Activated naive CD4-positive, alpha-beta T cell treated with anti-CD3 and anti-CD28 coated beads, Interleukin-2, amount 10 ng/mL, durations not matched to agents 7 days and 5 days (primary cell): ENCODE measurements around the gene NMBR.

Experiments
- CTCF ChIA-PET: fragments of 350-600 bp; sonication (Branson Sonifier 250); formaldehyde crosslinking; loops from one replicate; lab custom pipeline; 2021; ENCODE audit warnings: antibody characterized with exemption; lab: Charles Lee
- DNase-seq: peaks from one replicate; pipeline ENCODE4 v3.0.0-alpha.2; 2020
- H3K27ac Mint-ChIP-seq: one replicate; pipeline ENCODE4 v1.8.0; 2021; ENCODE audit warnings: mild to moderate bottlenecking, moderate library complexity, mixed read lengths
- H3K27me3 Mint-ChIP-seq: one replicate; pipeline ENCODE4 v1.8.0; 2021; ENCODE audit warnings: mild to moderate bottlenecking, mixed read lengths
- H3K36me3 Mint-ChIP-seq: one replicate; pipeline ENCODE4 v1.8.0; 2021; ENCODE audit warnings: mixed read lengths
- H3K4me1 Mint-ChIP-seq: one replicate; pipeline ENCODE4 v1.8.0; 2021; ENCODE audit warnings: mixed read lengths
- H3K4me3 Mint-ChIP-seq: one replicate; pipeline ENCODE4 v1.8.0; 2021; ENCODE audit warnings: mild to moderate bottlenecking, moderate library complexity, mixed read lengths
- H3K9me3 Mint-ChIP-seq: one replicate; pipeline ENCODE4 v1.8.0; 2021; ENCODE audit warnings: mixed read lengths

The NMBR gene

GRCh38 chr6:142027074-142027473, 119.8 kb downstream of the NMBR start:
- CTCF ChIA-PET, result no interaction called here
- Mint-ChIP-seq H3K9me3 (no peaks in the 10 kb centered on the region), H3K27ac (no peak overlapping the region), H3K4me3 (no peak overlapping the region), H3K27me3 (no peaks in the 10 kb centered on the region), H3K36me3 (no peaks in the 10 kb centered on the region), H3K4me1 (no peaks in the 10 kb centered on the region)
- DNase-seq, result no peak

GRCh38 chr6:142026471-142026870, 120.5 kb downstream of the NMBR start:
- Mint-ChIP-seq H3K36me3 (no peaks in the 10 kb centered on the region), H3K4me3 (no peak overlapping the region), H3K4me1 (no peaks in the 10 kb centered on the region), H3K9me3 (no peaks in the 10 kb centered on the region), H3K27me3 (no peaks in the 10 kb centered on the region), H3K27ac (no peak overlapping the region)
- CTCF ChIA-PET, result no interaction called here
- no peak for DNase-seq
